ENCODE results near the gene ASTN1.

The ASTN1 gene

DNA sequence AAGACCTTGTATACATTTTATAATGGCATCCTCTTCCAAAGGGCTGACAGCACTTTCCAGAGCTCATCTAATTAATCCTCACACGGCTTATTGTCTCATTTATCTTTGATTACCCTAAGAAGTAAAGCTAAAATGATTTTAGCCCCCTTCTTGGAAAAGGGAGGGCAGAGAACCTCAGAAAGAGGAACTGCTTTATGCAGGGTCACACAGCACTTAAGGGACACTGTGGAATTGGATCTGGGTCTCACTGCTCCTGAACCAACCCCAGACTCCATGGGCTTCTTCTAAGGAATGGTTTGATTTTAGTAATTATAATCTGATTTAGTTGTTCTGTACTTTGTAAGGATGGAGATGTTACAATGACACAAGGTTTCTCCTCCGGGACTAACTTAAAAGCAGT, 9.5 kb upstream of the ASTN1 start:
- no peak overlapping the region for H3K4me3 ChIP-seq (replicated peaks; ENCODE audit: low read depth, low read length)
- DNase-seq (ENCODE audit: extremely low read depth, insufficient read length): no peak
- H3K27me3 ChIP-seq (replicated peaks; ENCODE audit: control insufficient read depth, insufficient read depth, low read length): peaks cover 3% of the 10 kb centered on the region; the same call in 1 of the 2 replicates
- TF ChIP-seq CTCF (IDR thresholded peaks at IDR 0.05; ENCODE audit: insufficient read depth, low read length, poor library complexity, severe bottlenecking): no peak
- H3K36me3 ChIP-seq (ENCODE audit: control insufficient read depth, insufficient read depth, low read length): no peaks in the 10 kb centered on the region

DNA sequence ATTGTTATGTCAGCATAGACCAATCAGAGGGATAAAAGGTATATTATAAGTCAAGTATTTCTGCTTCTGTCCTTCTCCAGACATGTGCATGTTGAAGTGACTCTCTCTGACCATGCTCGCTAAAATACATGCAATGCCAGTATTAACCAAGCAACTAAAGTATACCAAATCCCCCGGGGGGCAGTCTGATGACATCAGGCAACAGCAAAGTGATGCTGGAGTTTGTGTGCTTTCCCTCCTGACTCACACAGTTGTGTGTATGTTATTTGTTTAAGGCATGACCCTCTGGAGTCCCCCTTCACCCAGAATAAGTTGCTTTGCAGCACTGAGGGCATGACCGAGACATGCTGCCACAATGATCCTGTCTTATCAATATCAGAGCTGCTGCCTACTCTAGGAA, 8.4 kb upstream of the ASTN1 start:
- no peak for TF ChIP-seq CTCF (IDR thresholded peaks at IDR 0.05; ENCODE audit: insufficient read depth, low read length, poor library complexity, severe bottlenecking)
- H3K36me3 ChIP-seq (ENCODE audit: control insufficient read depth, insufficient read depth, low read length): no peaks in the 10 kb centered on the region
- no peak for DNase-seq (ENCODE audit: extremely low read depth, insufficient read length)
- H3K4me3 ChIP-seq (replicated peaks; ENCODE audit: low read depth, low read length): no peak overlapping the region
- H3K27me3 ChIP-seq (replicated peaks; ENCODE audit: control insufficient read depth, insufficient read depth, low read length): peaks cover 3% of the 10 kb centered on the region; the same call in 1 of the 2 replicates

DNA sequence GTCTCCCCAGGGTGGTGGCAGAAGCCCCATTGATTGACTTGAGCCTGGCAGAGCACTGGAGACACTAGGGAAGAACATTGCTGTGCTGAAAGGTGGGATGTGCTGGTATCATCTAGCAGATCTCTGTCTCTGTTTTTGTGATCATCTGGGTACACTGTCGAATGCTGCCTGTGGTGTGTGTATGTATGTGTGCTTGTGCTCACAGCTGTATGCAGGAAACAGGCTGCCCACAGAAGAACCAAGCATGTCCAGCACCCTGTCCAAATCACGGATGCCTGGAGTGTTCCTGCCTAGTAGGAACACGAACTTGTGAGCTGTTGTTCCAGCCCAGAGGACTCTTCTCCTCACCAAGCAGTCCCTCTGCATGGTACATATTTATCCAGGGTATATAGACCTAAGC, 7.8 kb upstream of the ASTN1 start:
- Histone ChIP-seq H3K4me3 (replicated peaks; ENCODE audit: low read depth, low read length) (no peak overlapping the region), H3K27me3 (replicated peaks; ENCODE audit: control insufficient read depth, insufficient read depth, low read length) (peaks cover 3% of the 10 kb centered on the region; the same call in 1 of the 2 replicates), H3K36me3 (ENCODE audit: control insufficient read depth, insufficient read depth, low read length) (no peaks in the 10 kb centered on the region)
- no peak for TF ChIP-seq CTCF (IDR thresholded peaks at IDR 0.05; ENCODE audit: insufficient read depth, low read length, poor library complexity, severe bottlenecking)
- DNase-seq (ENCODE audit: extremely low read depth, insufficient read length): no peak

DNA sequence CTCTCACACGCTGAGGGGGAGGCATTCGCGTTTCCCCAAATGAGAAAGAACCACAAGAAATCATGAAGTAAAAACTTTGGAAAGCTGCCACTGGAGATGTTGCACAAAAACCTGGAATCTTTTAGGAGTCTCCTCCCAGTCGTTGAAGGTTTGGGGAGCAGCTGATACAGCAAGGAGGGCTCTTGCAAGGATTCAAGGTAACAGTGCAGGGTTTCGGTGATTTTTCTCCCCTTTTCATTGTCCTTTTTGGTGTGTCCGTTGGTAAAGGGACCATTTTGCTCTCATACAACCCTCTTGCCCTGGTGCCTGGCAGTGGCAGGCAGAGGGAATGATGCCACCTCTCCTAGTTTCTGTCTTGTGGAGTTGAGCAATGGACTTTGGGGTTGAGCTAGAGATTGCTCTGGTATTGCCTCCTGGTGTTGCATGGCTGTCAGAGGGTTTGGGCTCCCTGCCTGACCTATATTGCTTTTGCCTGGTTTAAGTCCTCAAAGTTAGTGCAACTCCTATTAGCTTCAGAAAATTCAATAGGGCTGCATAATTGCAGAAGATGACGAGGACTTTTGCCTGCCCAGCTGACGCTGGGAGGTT, 7.1 kb upstream of the ASTN1 start:
- Histone ChIP-seq H3K27me3 (replicated peaks; ENCODE audit: control insufficient read depth, insufficient read depth, low read length) (peaks cover 3% of the 10 kb centered on the region; the same call in 1 of the 2 replicates), H3K4me3 (replicated peaks; ENCODE audit: low read depth, low read length) (no peak overlapping the region), H3K36me3 (ENCODE audit: control insufficient read depth, insufficient read depth, low read length) (no peaks in the 10 kb centered on the region)
- no peak for TF ChIP-seq CTCF (IDR thresholded peaks at IDR 0.05; ENCODE audit: insufficient read depth, low read length, poor library complexity, severe bottlenecking)
- no peak for DNase-seq (ENCODE audit: extremely low read depth, insufficient read length)

DNA sequence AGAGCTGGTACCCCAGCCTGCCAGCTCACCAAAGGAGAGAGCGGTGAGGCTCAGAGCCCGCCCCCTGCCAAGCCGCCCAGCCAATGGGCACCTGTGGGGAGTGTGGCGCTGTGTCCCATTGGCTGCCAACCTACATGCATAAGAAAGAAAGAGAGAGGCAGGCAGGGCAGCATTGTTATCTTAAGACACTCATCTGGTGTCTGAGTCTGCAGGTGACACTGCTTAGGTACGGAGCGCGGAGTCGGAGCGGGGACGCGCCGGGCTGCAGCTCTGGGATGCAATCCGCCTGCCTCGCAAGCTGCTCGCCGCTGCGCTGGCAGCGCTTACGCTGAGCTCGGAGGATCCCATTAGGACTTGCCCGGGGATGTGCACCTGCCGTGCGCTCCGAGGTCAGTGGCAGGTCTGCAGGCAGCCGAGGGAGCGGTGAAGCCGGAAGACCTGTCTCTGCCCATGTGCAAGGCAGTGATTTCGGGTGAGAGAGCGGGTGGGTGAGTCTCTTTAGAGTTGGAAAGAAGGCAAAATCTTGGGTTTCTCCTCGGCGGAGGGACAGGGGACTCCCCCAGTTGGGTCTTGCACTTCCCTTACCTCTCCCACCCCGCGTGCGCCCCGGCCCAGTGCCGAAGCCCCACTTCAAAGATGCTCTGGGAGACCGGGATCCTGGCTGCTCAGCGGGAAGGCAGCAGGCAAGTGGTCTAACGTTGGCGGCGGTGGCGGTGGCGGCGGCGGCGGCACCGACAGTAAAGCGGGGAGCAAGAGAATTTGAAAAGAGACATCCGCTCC, 6.4 kb upstream of the ASTN1 start, which contains the start of gene BRINP2:
Gene BRINP2, plus strand, starts transcription at position 203 of the 780 bp plus-strand sequence. CDS start 58,919 bp downstream, outside the sequence.
- TF ChIP-seq CTCF (IDR thresholded peaks at IDR 0.05; ENCODE audit: insufficient read depth, low read length, poor library complexity, severe bottlenecking): no peak
- no peaks in the 10 kb centered on the region for H3K36me3 ChIP-seq (ENCODE audit: control insufficient read depth, insufficient read depth, low read length)
- peaks cover 3% of the 10 kb centered on the region; the same call in 1 of the 2 replicates for H3K27me3 ChIP-seq (replicated peaks; ENCODE audit: control insufficient read depth, insufficient read depth, low read length)
- peak within 1 kb of the TSS; percentile 31 for H3K4me3 ChIP-seq (replicated peaks; ENCODE audit: low read depth, low read length)
- DNase-seq (ENCODE audit: extremely low read depth, insufficient read length): peak; percentile 28

Data from GM06990 (cell line).